Limb (tissue), 2 donors: ENCODE data around the gene UGT1A1.

Source experiments
- DNase-seq, 2 donors: peaks; one replicate each; pipeline ENCODE4 v3.0.0-alpha.2; 2016; ENCODE audit errors: extremely low spot score in 2 of 2

UGT1A1 gene

DNA sequence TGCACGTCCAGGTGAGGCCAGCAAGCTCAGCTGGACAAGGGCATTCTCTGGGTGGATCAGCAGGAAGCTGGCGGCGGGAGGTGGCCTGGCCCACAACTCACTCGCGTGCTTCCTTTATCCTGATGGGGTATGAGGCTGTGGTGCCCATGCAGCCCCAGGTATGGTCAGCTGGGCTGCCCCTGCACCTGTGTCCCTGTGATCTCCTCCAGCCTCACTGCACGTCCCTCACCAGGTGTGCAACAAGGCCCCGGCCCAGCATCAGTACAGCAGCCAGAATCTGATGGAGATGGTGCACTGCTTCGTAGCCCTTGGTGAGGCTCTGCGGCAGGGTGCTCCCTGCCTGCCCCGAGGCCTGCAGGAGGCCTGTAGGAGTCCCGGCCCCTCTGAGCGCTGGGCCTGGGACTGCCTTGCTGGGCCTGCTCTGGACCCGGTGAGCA lies 35.7 kb downstream of the UGT1A1 start:
- no peak for DNase-seq

DNA sequence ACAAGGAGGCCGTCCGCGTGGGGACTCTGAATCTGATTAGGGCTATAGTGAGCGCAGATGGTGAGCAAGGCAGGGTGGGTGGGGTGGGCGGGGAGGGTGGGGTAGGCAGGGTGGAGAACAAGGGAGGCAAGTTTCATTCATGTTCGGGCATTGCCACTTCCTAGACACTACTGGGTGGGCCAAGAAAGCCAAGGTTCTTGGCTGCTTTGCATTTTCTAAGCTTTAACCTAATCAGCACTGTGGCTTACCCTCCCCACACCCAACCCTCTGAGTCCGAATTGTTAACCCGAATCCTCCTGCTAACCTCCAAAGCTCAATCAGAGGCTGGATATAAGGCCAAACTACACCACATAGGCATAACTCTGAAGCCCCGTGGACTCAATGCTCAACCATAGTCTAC lies 36.2 kb downstream of the UGT1A1 start:
- DNase-seq, result no peak

DNA sequence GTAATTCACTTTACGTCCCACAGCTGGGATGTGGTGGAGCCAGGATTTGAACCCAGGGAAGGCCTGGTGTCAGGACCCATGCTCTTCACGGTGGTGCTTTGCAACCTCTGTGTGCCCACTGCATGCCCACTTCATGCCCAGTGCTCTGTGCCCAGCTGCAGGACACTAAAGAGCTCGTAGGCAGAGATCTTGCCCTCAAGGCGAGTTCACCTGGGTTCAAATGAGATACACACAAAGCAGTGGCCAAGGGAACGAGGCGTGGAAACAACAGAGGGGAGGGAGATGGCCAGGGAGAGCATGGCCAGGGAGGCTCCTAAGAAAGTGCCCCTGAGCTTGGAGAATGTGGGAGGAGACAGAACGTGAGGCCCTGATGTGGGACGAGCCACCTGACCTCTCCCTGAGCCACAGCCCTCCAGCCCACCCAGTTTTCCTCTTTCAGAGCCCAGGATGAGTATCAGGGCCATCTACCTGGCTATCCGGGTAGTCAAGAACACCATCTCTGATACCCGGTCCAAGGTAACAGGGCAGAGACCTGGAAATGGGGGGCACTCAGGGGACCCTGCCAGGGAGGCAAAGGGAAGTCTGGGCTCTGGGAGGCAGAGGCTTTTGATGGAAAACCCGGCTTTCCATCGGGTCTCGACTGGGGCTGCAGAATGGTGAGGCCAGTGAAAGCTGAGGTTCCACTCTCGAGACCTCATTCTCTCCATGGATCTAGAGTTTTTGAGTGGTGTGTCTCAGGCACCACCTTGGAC lies 38.4 kb downstream of the UGT1A1 start:
- no peak for DNase-seq

DNA sequence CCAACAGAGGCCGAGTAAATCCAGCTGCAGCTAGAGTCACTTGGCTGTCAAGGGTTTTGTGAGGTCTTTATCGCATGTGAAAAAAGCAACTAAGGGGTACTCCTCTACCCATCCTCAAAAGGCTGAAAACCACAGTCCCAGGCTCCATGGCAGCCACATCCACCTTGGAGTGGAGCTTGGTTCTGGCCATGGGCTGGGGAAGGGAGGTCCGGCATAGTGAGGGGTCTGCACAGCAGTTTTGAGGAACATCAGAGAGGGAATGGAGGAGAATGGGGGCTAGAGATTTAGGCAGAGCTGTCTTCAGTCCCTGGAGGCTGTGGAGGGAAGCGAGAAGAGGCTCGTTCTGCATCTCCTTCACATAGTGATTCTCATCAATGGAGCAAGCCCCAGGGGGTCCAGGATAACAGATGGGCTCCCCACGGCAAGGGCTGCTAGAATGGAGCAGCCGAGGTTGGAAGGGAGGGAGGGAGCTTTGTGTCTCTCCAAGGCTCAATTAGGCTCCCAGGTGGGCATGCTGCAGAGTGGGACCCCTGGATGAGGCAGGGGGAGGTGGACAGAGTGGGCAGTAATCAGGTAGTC lies 39.1 kb downstream of the UGT1A1 start:
- DNase-seq, result no peak

DNA sequence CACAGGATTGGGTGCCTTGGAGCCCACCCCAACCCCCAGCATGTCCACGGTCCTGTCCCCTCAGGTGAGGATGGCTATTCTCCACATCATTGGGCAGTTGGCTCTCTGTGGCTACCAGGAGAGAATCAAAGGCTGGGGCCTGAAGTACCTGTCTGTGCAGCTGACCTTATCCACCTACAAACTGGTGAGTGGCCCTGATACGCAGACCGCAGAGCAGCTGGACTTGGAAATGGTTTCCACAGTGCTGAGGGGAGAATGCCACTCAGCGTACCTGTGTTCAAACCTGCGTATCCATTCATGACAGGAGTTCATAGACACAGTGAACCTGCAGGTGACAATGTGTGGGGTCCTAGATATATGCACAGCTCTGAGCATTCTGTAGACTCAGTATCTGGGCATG lies 39.6 kb downstream of the UGT1A1 start:
- DNase-seq, result no peak

DNA sequence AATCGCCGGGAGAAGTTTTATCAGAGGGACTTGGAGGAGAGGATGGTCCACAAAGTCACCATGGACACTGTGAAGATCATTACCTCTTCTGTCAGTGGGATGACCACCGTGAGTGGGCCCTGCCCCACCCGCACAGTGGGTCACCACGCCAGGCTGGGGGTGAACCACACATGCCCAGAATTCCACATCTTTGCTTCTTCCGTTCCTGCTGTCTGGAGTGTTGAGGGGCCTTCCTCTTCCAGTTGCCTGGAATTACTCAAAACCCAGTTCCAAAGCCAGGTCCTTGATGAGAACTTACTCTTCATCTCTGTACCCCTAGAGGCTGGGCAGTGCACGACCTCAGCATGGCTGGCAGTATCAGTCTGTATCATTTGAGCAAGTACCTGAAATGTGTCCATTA lies 40.1 kb downstream of the UGT1A1 start:
- DNase-seq, result no peak

DNA sequence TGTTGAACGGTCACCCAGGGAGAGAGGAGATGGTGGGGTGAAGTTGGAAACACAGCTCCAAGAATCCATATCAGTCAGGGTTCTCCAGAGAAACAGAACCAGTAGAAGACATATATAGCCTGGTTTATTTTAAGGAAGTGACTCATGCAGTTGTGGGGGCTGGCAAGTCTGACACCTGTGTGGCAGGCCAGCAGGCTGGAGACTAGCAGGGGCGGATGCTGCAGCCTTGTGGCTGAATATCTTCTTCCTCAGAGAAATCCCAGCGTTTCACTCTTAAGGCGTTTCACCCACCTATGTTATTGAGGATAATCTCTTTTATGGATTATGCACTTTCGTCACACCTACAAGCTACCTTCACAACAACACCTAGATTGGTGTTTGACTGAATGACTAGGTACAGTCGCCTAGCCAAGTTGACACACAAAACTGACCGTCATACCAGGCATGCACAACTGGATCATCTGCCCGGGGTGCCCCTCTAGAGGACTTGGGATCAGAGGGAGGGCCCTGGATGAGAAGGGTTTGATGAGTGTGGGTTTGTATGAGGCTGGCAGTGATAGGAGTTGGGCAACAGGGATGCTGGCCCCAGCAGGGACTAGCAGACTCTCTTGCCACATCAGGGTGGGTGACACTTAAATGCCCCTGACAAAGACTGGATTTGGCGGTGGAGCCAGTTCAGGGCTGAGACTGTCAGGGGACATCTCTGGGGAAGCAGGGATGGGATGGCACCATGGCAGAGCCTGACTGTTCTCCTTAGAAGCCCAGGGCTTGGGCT lies 41.5 kb downstream of the UGT1A1 start:
- DNase-seq, result no peak

DNA sequence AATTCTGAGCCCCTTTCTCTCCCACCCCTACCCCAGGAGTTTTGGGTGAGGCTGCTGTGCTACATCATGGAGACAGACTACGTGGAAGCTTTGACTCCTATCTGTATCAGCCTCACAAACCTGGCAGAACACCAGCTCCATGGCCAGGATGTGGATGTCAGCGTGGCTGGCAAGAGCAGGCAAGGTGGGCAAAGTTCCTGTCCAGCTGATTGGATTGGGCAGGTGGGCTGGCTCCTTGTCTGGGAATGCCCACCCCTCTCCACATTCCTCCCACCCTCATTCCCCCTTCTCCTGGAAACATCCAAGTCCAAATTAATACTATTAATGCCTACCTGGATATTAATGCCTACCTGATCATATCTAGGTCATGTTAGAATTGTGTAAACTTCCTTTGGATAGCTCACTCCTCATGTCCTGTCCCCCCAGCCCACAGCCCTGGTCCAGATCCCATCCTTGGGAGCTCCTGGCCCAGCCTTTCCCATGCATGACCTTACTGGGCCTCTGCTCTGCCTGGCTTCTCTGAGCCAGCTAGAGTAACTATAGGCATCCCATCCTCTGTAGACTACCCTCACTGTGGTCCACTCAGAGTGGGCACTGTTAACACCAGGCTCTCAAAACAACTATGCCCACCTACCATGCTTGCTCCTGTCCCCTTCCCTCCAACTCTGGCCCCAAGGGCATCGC lies 42.2 kb downstream of the UGT1A1 start:
- DNase-seq, result no peak

DNA sequence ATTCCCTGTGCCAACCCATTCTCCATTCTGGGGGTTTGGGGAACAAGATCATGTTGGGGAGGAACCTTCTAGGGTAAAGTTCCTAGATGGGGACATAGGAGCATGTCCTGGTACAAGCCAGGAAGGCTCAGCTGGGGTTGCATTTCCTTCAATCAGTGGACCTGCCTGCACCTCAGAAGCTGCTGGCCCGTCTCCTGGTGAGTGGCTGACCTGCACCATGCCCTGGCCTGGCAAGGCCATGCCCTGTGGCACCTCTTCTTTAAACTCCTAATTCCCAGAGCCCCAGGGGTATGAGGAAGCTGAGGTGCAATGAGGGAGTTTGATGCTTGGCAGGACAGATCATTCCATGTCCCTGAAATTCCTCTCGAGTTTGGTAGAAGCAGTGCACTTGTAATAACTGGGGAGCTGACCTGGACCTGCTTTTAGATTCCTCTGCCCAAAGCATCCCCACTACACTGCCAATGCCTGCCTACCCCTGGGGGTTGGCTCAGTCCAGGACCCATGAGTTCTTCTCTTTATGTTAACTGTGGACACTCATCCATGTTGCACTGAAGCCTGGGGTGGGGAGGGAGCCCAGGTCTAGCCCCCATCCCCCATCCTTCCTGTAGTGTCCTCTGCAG lies 43.3 kb downstream of the UGT1A1 start:
- no peak for DNase-seq

DNA sequence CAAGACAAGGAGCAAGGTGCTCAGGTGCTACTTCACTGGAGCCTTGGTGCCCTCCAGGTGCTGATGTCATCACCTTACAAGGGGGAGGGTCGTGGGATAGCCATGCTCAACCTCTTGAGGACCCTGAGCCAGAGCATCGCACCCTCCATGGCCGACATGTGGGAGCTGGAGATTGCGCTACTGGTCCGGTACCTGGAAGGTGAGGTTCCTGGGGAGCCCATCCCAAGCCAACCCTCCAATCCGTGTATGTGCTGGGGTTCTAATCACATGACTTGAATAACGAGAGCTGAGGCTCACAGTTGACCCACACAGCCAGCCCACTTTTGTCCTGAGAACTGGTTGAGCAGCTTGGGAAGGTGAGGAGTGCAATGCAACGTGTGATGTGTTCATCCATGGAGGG lies 43.9 kb downstream of the UGT1A1 start:
- no peak for DNase-seq

DNA sequence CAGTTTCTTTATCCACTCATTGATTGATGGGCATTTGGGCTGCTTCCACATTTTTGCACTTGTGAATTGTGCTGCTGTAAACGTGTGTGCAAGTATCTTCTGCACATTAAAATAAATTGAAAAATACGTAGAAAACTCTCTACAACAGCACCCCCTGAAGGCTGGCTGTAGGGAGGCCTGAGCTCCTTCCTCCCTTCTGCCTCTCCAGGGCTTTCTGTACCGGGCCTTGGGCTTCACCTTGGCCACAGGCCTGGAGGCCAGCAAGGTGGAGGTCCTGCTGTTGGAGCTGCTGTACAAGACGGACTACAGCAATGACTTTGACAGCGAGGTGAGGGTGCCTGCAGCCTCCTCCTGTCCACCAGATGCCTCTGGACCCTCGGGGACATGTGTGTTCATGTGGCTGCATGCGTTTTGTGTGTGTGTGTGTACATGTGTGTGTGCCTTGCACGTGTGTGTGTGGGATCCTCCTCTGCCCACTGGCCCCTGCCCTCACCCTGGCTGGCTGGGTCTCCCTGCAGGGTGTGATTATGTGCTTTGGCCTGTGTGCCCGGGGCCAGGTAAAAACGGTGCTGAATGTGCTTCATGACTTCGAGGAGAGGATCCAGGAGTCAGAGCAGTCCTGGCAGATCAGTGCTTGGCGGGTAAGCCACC lies 47.3 kb downstream of the UGT1A1 start:
- DNase-seq, result no peak

DNA sequence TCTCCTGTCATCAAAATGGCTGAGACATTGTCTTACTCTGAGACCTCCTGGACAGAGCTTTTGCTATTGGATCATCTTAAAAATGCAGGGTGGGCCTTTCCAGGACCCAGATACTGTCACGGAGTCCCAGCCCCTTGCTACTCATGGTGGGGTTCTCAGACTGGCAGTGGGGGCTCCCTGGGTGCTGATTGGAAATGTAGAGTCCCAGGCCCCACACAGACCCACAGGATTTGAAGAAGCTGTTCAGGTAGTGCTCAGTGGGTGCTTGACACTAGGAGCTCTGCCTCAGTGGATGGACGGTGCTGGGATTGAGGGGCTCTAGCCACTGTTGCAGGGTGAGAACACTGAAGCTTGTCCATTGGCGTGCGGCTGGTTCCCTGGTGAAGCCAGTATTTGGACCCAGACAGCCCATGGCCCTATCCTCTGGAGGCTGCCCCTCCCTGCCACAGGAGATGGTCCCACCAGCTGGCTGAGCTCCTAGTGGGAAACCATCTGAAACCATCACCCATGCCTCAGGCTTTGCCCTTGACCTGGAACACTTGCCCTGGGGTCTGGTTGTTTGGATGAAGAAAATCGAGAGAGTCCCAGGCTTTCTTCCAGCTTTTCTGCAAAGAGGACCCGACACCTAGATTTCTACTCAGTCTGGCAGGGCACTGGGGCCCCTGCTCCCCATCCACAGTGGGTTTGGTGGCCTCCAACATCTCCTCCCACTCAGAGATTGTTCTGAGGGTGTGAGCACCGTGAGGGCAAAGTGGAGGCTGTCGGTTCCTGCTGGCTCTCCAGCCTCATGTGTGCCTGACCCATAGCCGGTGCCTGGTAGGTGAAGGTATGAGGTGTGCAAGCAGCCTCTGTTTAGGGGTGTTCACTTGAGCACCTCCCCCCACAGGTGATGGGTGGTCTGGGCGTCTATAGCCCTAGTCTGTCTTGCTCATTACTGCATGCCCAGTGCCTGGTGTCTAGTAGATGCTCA lies 48.2 kb downstream of the UGT1A1 start:
- no peak for DNase-seq

DNA sequence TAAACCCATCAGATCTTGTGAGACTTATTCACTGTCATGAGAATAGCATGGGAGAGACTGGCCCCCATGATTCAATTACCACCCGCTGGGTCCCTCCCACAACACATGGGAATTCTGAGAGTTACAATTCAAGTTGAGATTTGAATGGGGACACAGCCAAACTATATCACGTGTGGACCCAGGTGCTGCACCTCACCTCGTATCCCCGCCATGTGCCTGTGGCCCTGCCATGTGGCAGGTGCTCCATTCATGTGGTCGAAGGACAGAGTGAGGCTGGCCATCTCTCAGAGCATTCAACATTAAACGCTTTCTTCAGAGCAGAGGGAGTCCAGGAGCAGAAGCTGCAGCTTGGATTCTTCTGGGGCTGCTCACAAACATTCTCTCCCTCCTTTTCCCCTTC lies 50.3 kb downstream of the UGT1A1 start:
- DNase-seq, result no peak

DNA sequence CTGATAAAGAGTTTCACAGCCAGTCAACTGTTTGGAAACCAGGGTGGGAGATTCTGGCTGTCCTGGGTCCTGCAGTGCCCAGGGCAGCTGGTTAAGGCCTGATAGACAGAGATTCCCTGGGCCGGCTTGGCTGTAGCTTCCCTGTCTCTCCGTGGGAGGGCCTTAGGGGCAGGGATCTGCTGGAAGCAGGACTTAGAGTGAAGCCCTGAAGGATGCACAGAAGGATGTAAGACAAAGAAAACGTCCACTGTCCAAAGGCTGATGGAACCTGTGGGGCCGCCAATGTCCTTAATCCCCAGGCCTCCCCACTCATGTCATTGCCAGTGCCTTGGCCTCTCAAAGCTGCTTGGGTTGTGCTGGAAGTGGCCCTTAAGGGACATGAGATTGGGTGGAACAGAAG lies 51.0 kb downstream of the UGT1A1 start:
- peak in 1 of 2 donors; percentile 3 for DNase-seq

DNA sequence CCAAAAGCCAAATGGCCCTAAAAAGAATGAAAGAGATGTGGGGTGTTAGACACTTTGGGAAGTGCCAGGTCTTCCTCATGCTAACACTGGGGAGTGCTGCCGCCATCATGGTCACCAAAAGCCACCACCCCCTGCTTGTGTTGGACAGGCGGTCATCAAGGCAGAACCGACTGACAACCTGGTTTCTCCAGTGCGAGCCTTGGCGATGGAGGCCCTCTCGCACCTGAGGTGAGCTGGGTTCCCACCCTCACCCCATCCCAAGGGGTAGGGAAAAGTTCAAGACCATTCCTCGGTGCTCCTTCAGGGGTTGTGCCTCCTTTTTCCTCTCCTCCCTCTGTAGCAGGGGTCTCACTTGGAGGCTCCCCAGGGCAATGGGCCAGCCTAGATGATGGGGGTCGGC lies 51.7 kb downstream of the UGT1A1 start:
- peak in 1 of 2 donors; percentile 8 for DNase-seq

DNA sequence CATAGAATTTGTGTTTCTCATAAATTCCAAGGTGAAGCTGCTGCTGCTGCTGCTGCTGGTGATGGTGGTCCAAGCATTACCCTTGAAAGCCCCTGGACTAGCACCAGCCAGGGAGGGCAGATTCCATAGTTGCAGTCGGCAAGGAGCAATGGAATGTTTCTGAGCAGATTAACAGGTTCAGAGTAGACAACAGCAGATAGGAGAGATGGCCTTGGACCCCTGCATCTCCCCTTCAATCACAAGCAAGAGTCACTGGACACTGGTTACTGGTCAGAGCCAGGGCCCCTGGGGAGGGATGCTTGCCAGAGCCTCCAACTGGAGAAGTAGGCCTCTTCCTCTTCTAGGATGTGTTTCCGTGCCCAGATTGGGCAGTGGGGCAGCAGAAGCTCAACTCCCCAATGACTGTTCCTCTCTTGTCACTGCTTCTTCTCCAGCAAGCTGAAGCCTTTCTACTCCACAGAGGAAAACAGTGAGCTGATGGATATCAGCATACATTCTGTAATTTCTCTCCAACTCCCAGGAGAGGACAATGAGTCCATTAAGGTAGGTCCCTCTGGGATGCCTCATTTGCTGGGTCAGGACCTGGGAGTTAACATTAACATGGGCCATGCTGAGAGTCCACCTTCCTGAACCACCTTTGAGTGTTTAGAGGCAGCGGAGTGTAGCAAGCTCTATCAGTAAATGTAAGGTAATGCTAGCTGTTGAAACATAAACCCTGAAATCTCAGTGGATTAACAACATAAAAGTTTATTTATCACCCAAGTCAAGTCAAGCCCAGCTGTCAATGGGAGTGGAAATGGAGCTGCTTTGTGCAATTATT lies 53.4 kb downstream of the UGT1A1 start:
- DNase-seq, result peak in 1 of 2 donors; percentile 11

DNA sequence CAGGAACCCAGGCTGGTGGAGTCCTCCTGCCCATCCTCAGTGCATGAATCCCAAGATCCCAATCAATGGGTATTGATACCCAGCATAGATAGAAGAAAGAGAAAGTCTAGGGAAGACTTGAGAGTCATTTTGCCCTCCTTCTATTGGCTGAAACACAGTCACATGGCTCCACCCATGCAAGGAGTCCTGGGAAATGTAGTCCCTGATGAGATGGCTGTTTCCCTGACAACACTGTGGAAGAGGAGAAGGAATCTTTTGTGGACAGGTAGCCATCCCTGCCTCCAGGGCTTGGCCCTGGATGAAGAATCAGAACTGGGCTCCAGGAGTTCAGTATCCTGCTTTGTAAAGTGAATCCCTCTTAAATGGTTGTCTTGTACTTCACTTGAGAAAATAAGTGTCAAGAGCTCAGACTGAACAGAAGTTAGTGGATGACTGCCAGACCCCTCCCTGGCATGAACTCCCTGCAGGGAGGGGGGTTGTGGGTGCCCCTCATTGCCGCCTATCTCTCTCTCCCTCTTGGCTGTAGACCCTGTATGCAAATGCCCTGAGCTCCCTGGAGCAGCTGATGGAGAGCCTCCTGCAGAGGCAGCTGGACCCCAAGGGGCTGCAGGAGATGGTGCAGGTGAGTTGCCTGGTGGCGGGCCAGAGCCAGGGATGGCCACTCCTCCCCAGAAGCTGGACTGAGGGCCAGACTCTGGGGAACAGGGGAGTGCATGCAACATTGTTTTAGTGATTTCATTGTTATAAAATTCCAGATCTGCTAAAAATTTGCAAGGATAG lies 54.2 kb downstream of the UGT1A1 start:
- peak in 1 of 2 donors; percentile 12 for DNase-seq

DNA sequence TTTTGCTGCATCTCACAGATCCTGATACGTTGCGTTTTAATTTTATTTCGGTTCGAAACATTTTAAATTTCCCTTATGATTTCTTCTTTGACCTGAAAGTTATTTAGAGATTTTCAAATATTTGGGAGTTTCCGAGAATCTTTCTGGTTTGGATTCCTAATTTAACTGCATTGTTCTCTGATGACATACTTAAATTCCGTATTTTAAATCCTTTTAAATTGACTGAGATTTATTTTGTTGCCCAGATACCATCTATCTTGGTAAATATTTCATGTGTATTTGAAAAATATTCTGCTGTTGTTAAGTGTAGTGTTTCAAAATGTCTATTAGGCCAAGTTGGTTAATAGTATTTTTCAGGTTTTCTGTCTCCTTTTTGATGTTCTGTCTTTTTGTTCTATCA lies 55.8 kb downstream of the UGT1A1 start:
- no peak for DNase-seq
